HepG2 (cell line): ENCODE measurements around the gene GRPEL2. TPM values are rescaled to one million over a fixed set of nuclear protein-coding genes. Genes with fewer than 3 reads are reported as not detected.

Experiments
- CERS6 ChIP-seq: sonication (generic); formaldehyde crosslinking; IDR thresholded peaks from 2 replicates; pipeline ENCODE4 v1.5.0; 2020; ENCODE audit warnings: missing genetic modification reagents
- CREM ChIP-seq, 2 experiments: sonication (generic) in 1 of 2; formaldehyde crosslinking in 1 of 2; IDR thresholded peaks; 2 replicates each; pipeline versions ENCODE4 v1.4.0 to v1.6.1; 2016 to 2020; ENCODE audit warnings: antibody characterized with exemption in 1 of 2, mild to moderate bottlenecking in 1 of 2, missing genetic modification reagents in 1 of 2
- DZIP1 ChIP-seq: sonication (generic); formaldehyde crosslinking; IDR thresholded peaks from 2 replicates; pipeline ENCODE4 v1.5.0; 2020; ENCODE audit warnings: mild to moderate bottlenecking, missing genetic modification reagents
- FOSL1 ChIP-seq: sonication (generic); formaldehyde crosslinking; IDR thresholded peaks from 2 replicates; pipeline ENCODE4 v1.9.0; 2021; ENCODE audit warnings: missing genetic modification reagents, borderline replicate concordance
- MLXIP ChIP-seq: sonication (generic); formaldehyde crosslinking; IDR thresholded peaks from 2 replicates; pipeline ENCODE4 v1.9.0; 2021; ENCODE audit warnings: missing genetic modification reagents, borderline replicate concordance
- MTF1 ChIP-seq: sonication (generic); formaldehyde crosslinking; IDR thresholded peaks from 2 replicates; pipeline ENCODE4 v1.5.0; 2020; ENCODE audit warnings: missing genetic modification reagents
- NCOR1 ChIP-seq: fragments of 200-600 bp; sonication (generic); IDR thresholded peaks from 2 replicates; pipeline ENCODE4 v1.7.0; 2017; ENCODE audit warnings: antibody characterized with exemption, low read length, borderline replicate concordance
- PAX8 ChIP-seq: sonication (generic); formaldehyde crosslinking; IDR thresholded peaks from 2 replicates; pipeline ENCODE4 v1.8.0; 2022; ENCODE audit warnings: mild to moderate bottlenecking, missing genetic modification reagents, borderline replicate concordance
- PCBP1 ChIP-seq: fragments of 200-400 bp; formaldehyde crosslinking; IDR thresholded peaks from 2 replicates; pipeline ENCODE4 v1.6.1; 2017; ENCODE audit warnings: mild to moderate bottlenecking, low read depth, low read length, borderline replicate concordance
- REXO4 ChIP-seq: sonication (generic); formaldehyde crosslinking; IDR thresholded peaks from 2 replicates; pipeline ENCODE4 v1.8.0; 2022; ENCODE audit warnings: missing genetic modification reagents, mild to moderate bottlenecking, borderline replicate concordance
- RXRA ChIP-seq: sonication (generic); formaldehyde crosslinking; IDR thresholded peaks from 2 replicates; pipeline ENCODE4 v1.5.1; 2020; ENCODE audit warnings: missing genetic modification reagents
- ZBTB7B ChIP-seq: sonication (generic); formaldehyde crosslinking; IDR thresholded peaks from 2 replicates; pipeline ENCODE4 v1.4.0; 2020; ENCODE audit warnings: missing genetic modification reagents
- ZFP36L2 ChIP-seq: sonication (generic); formaldehyde crosslinking; IDR thresholded peaks from 2 replicates; pipeline ENCODE4 v1.4.0; 2020; ENCODE audit warnings: missing genetic modification reagents
- ZGPAT ChIP-seq: IDR thresholded peaks from 2 replicates; pipeline ENCODE4 v1.6.1; 2016; ENCODE audit warnings: mild to moderate bottlenecking
- ZNF597 ChIP-seq: sonication (generic); formaldehyde crosslinking; IDR thresholded peaks from 2 replicates; pipeline ENCODE4 v1.5.0; 2020; ENCODE audit warnings: missing genetic modification reagents
- ZNF746 ChIP-seq: sonication (generic); formaldehyde crosslinking; IDR thresholded peaks from 2 replicates; pipeline ENCODE4 v1.8.0; 2022; ENCODE audit warnings: mild to moderate bottlenecking, missing genetic modification reagents
- ZNF749 ChIP-seq: sonication (generic); formaldehyde crosslinking; IDR thresholded peaks from 2 replicates; pipeline ENCODE4 v1.8.0; 2022; ENCODE audit warnings: mild to moderate bottlenecking, missing genetic modification reagents, moderate library complexity, borderline replicate concordance
- polyA plus RNA-seq, 8 experiments: library from polyadenylated mRNA; depleted of rRNA in 3 of 8; stranded (reverse) in 7 of 8; unstranded in 1 of 8; fragments of >200 nt; fragmentation: Illumina TruSeq in 4 of 8; extraction: Trizol in 4 of 8; gene quantifications; 2 replicates each; pipeline versions ENCODE4 v1.2.1 to v1.2.3, GENCODE V29; 2011 to 2016; ENCODE audit warnings: low read depth in 4 of 8, missing spikeins in 1 of 8, mixed read lengths in 1 of 8; ENCODE audit not compliant: insufficient read depth in 1 of 8
- total RNA-seq, 5 experiments: library from RNA; depleted of rRNA; stranded (reverse); fragments of >200 nt; fragmentation: Illumina TruSeq; extraction: Trizol; gene quantifications; 2 replicates each; pipeline ENCODE4 v1.2.3, GENCODE V29; 2016; ENCODE audit warnings: low read depth in 1 of 5

Gene GRPEL2
- total and polyA plus RNA-seq, 2 of the 13 experiments (the other 11 are each of a cell fraction or from before 2014, with no cell fraction given), result 13.1 to 16.6 TPM

- peak; percentile 75 for TF ChIP-seq RXRA (CRISPR knock-in tag)
- no peak for TF ChIP-seq CERS6
- TF ChIP-seq DZIP1, result no peak; the same call in 1 of the 2 replicates
- TF ChIP-seq REXO4, result no peak
- no peak for TF ChIP-seq FOSL1 (CRISPR knock-in tag)
- TF ChIP-seq ZFP36L2 (CRISPR knock-in tag), result no peak
- TF ChIP-seq PCBP1, result peak; percentile 61; the same call in 1 of the 2 replicates
- no peak; the same call in 1 of the 2 replicates for TF ChIP-seq ZNF746 (CRISPR knock-in tag)
- no peak for TF ChIP-seq MTF1 (CRISPR knock-in tag)
- TF ChIP-seq ZGPAT (CRISPR knock-in tag), result peak; percentile 87
- TF ChIP-seq ZNF597 (CRISPR knock-in tag), result no peak
- TF ChIP-seq PAX8 (CRISPR knock-in tag), result no peak
- 0 out of 2 replicates have a peak, but pooled peaks have one; percentile 14 for TF ChIP-seq MLXIP (CRISPR knock-in tag)
- peak; percentile 94; the same call in 1 of the 2 replicates for TF ChIP-seq ZNF749 (CRISPR knock-in tag)
- 0 out of 2 replicates have a peak, but pooled peaks have one; percentile 26 for TF ChIP-seq NCOR1
- TF ChIP-seq ZBTB7B (CRISPR knock-in tag), result no peak; the same call in 1 of the 2 replicates
- peak; percentile 61 for TF ChIP-seq CREM (IDR thresholded peaks at IDR 0.05)
- no peak for TF ChIP-seq CREM (CRISPR knock-in tag; IDR thresholded peaks at IDR 0.05)
Observed at GRCh38 chr5:149345147-149345891, at the start of gene GRPEL2 (continued).
